GM18508 (cell line): Measurements from ENCODE around the gene ITGA7.
A peak's percentile ranks its signal among the peaks of the same experiment; 100 is the strongest.

Experiments
- ATAC-seq: cut with Tn5 transposase; IDR thresholded peaks from one replicate; pipeline ENCODE4 v1.9.1; 2021; ENCODE audit warnings: moderate number of reproducible peaks; ENCODE audit not compliant: insufficient read depth, unreplicated experiment

Gene ITGA7

DNA sequence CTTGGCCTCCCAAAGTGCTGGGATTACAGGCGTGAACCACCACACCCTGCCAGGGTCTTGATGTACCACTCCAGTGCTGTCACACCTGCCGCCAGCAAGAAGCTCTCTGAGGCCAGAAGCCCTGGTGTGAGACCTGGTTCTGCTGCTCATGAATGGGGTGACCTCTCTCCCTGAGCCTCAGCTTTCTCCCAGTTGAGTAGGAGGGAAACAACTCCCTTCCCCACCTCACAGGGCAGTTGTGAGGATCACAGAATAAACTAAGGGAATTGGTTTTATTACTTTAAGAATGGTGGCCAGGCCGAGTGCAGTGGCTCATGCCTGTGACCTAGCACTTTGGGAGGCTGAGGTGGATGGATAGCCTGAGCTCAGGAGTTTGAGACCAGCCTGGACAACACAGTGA, 26.9 kb upstream of the ITGA7 start:
- no peak for ATAC-seq

DNA sequence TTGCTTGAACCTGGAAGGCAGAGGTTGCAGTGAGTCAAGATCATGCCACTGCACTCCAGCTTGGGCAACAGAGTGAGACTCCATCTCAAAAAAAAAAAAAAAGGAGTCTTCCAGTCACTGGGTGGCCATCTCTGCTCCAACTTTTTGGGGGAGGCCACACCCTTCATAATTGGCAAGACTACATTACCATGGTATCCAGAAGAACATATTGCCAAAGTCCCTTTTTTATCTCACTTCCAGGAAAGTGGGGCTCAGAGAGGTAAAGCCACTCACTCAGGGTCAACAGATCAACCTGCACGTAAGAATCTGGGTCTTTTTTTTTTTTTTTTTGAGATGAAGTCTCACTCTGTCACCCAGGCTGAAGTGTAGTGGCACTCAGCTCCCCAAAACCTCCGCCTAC, 26.2 kb upstream of the ITGA7 start:
- no peak for ATAC-seq

DNA sequence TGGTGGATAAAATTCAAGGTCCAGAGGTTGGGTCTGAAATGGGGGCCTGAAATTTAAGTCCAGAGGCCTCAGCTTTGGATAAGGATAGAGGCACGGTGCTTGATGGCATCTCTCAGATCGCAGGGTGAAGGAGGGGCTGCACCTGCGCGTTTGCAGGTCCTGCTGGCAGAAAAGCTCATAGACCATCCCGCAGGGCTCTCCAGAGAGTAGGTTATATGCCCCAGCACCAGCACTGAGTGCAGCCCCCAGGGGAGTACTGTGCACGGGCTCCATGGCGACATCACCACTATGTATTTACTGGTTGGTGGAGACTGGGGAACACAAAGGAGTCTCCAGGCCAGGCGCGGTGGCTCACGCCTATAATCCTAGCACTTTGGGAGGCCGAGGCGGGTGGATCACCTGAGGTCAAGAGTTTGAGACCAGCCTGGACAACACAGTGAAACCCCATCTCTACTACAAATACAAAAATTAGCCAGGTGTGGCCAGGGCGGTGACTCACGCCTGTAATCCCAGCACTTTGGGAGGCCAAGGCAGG, 25.4 kb upstream of the ITGA7 start:
- no peak for ATAC-seq

DNA sequence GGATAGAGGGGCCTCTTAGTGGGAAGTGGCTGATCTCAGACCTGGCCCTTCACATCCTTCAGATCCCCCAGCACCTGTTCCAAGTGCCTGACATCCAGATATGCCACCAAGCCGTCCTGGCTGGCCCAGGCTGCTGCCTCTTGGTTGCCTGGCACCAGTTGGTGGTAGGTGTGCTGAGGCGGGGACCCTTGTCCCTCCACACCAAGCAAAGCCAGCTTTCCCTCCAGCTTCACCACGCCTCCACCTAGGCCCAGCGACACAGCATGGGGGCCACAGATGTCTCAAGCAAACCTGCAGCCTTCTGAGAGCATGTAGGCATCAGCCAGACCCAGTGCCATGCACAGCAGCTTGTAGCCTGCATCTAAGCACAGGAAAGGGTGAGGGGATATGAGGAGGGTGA, 24.6 kb upstream of the ITGA7 start:
- ATAC-seq: no peak

DNA sequence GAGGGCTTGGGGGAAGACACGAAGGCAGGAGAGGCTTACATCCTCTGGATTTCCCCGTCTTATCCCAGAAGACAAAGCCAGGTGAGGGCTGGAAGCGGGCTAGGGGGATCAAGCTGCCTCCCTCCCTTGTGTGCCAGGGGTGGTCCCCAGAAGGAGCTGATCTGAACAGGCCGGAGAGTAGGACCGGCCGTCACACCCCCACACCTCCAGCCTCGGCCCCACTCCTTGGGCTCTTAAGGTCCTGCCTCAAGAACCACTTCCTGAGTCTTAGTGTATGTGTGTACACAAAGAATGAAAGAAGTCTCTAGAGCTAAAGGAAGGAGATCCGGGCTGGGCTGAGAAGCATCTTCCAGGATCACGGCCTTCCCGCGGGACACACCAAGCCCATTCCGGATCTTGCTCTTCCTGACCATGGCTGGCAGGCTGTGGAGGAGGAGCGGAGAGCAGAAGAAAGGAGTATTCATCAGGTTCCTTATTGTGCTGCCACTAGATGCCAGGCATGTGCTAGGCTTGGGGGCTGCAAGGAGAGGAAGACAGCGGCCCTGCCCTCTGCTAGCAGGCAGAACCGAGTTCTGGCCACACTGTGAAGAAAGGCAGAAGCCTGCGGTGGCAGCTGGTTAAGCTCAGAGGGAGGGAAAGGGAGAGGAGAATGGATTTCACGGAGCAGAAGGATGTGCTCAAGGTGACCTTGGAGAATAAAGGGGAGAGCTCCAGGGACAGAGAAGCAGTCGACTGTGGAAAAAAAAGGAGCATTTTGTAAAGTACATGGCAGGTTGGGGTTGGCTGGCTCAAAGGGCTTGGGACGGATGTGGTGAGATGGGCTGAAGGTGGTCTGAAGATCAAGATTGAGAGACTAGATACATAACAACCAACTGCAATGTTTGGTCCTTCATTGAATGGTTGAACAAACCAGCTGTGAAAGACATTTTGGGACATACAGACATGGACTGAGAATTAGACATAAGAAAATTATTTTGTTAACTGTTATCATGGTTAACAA, 22.4 kb upstream of the ITGA7 start:
- peak; percentile 33 for ATAC-seq

DNA sequence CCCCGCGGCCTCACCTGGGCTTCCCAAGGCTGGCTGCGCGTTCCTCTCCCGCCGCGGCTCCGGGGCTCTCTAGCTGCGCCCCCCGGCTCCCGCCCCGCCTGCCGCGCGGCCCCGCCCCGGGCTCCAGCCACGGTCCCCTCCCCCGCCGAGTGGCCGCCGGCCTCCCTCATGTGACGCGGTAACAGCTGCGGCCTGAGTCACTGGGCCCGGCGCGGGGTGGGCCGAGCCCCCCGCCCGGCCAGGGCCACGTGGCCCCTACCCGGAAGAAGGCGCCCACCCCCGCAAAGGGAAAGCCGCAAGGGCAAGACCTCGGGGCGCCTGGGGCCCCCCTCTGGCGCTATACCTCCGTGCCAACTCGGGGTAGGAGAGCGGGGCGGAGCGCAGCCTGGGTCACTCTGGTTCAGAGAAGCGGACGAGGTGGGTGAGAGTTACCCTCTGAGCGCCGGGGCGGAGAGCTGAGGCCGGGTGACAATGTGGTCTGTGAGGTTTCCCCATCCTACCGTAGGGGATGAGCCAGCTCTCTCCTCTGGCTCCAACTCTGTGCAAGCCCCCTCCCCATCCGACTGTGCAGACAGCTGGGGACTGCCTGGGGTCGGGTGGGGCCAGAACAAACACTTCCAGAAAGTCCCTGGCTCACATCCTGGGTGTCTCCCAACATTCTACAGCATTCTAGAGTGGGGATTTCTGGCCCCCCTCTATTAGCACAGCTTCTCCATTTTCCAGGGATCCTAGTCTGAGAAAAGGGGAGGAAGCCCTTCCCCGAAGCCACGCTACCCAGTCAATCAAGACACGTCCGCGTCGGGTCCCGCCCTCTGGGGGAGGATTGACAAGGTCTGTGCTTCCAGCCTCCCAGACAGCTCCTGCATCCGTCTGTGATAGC, 21.5 kb upstream of the ITGA7 start, which contains the start of gene CD63:
Gene CD63 (minus strand): TSS at position 71 of the 880 bp plus-strand sequence. CDS start 668 bp downstream, outside the sequence.
- ATAC-seq: peak; percentile 35

DNA sequence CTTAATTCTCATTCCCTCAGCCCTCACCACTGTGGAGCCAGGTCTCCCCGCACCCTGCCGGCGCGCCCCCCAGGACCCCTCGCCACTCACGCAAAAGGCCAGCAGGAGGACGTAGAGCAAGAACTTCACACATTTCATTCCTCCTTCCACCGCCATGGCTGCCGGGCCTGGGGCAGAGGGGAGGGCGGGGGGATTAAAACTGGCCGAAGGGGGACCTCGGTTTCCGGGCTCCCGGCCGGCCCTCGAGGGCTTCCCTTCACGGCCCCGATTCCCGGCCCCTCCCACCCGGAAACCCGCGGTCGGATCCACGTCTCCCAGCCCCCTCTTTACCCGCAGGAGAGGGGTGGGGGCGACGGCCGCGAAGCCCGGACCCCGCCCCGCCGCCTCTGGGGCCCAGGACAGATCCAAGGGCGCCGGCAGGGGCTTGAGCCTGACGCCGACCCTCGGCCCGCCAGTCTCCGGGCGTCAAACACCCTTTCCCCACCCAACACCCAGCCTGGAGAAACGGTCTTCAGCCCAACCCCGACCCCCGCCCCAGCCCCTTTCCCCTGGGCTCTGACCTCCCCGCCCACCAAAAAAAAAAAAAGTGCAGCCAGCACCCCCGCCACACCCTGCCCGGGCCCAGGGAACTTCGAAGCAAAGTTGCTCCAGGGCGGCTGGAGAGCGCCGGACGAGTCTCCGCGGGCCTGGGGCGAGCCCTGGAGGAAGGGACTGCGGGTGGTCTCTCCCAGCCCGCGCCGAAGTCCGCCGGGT, 20.7 kb upstream of the ITGA7 start:
- ATAC-seq: peak; percentile 9

DNA sequence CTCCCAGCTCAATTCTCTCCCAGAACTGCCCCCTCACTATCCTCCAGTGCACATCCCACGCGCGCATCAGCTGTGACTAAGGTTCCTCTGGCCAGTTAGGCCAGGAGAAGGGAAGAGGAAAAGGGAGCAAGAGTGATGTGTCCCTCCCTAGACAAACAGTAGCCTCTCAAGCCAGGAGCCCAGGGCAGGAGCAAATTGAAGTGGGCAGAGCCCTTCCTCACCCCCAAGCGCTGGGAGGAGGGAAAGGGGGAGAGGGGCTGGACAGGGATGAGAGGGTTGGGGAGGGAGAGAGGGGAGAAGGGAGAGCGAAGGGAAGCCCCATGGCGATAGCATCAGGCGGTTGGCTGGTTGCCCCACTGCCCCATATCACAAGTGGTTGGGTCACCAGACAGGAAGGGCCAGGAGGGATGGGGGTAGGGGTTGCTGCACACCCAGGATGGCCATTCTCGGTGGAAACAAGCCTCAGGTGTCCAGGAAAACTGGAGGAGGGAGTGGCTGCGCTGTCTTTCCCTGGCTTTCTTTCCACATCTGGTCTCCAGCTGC, 20.0 kb upstream of the ITGA7 start:
- no peak for ATAC-seq

DNA sequence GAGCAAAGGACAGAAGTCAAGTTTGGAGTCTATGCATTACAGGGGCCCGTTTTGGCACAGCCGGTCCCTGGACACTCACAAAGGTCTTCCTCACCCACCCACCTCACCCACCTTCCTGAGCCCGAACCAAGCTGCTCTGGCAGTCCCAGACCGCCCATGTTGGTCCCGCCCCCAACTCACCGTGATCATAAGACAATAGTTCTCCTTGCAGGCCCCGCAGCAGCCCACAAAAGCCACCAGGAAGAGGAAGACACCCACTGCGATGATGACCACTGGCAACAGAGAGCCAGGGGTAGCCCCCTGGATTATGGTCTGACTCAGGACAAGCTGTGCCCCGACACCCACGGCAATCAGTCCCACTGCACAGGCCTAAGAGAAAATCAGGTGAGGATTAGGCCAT, 19.3 kb upstream of the ITGA7 start:
- no peak for ATAC-seq

DNA sequence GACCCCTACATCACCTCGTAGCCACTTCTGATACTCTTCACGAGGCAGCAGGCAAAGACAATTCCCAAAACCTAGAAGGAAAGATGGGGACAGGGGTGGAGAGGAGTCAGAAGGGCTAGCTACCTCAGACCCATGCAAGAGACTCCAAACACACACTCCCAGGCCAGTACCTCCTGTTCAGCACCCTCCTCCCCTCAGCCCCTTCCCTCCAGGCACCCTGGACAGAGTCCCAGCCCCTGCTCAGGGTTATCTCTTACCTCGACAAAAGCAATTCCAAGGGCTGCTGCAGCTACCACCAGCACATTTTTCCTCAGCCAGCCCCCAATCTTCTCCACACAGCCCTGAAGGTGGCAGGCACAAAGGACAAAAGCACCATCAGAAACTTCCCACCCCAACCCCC, 17.9 kb upstream of the ITGA7 start:
- no peak for ATAC-seq

DNA sequence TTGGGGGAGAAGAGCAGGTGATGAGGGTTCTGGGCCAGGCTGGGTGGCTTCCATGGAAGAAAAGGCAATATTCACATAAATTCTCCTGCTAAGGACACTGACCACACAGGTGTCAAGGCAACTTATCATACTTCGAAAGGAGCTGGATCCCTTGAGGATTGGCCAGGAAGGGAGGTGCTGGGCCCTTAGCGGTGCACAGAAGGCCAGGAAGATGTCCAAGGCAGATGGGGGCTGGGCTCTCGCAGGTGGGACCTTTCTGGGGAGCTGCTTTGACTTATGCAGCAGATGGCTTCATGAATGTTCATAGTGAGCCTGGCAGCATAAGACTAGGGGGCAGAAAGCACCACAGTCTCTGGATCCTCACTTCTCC, 17.2 kb upstream of the ITGA7 start:
- no peak for ATAC-seq

DNA sequence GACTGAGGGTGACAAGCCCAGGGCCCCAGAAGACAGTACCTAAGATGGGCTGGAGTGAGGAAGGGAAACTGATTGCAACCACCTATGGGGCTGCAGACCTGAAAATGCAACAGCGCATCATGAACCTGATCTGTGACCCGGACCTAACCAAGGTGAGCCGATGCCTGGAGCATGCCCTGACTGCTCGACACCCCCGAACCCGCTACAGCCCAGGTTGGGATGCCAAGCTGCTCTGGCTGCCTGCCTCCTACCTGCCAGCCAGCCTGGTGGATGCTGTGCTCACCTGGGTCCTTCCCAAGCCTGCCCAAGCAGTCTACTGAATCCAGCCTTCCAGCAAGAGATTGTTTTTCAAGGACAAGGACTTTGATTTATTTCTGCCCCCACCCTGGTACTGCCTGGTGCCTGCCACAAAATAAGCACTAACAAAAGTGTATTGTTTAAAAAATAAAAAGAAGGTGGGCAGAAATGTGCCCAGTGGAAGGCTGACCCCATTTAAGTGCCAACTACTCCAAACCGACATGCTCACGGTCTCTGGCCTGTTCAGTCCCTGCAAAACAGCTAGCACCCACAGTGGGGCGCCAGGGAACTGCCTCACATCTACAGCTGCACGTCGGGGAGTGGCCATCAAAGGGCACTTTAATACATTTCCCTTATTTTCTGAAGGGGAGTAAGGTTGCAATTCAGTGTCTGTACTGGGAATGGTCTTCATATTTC, 16.7 kb upstream of the ITGA7 start:
- ATAC-seq: no peak

DNA sequence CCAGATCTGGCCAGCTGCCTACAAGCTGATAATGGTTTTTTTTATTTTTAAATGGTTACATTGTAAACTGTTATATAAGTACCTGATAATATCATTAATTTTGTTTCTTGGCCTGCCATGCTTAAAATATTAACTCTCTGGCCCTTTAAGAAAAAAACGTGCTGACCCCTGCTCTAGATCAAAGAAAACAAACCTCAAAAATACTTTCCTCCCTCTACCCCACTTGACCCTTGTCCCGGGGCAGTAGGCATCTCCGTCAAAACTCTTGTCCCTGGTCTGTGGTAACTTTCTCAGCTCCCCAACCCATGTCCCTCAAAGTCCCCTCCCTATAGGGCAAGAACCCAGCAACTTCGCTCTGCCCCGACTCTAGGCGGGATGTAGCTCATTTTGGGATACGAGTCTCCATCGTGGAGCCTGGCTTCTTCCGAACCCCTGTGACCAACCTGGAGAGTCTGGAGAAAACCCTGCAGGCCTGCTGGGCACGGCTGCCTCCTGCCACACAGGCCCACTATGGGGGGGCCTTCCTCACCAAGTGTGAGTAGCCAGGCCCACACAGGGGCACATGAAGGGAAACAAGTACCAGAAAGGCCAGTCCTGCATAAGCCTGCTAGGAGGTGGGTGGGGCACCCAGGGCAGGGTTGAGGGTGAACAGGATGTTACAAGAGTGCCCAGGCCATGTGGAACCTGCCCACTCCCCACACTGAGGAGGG, 16.0 kb upstream of the ITGA7 start:
- ATAC-seq: no peak

DNA sequence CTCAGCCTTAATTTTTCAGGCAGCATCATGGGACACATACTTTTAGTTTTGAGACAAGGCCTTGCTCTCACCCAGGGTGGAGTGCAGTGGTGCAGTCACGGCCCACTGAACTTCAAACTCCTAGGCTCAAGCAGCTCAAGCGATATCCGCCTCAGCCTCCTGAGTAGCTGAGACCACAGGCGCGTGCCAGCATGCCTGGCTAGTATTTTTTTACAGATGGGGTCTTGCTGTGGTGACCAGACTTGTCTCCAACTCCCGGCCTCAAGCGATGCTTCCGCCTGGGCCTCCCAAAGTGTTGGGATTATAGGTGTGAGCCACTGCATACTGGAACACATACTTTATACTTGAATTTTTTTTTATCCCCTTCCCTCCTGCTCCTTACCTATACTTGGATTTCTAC, 15.2 kb upstream of the ITGA7 start:
- ATAC-seq: no peak

DNA sequence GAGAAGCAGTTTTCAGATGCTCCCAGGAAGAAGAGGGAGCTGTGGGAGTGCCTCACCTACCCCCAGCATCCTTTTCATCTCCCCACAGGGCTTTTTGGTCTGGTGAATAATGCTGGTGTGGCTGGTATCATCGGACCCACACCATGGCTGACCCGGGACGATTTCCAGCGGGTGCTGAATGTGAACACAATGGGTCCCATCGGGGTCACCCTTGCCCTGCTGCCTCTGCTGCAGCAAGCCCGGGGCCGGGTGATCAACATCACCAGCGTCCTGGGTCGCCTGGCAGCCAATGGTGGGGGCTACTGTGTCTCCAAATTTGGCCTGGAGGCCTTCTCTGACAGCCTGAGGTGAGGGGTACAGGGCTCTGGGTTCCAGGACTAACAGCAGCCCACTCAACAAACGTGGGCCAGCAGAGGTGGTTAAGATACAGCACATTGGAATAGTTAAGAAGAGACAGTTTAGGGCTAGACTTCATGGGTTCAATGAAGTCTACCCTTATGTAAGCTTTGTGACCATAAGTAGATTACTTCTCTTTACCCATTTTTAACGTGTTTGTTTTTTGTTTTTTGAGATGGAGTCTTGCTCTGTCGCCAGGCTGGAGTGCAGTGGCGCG, 14.0 kb upstream of the ITGA7 start:
- no peak for ATAC-seq

DNA sequence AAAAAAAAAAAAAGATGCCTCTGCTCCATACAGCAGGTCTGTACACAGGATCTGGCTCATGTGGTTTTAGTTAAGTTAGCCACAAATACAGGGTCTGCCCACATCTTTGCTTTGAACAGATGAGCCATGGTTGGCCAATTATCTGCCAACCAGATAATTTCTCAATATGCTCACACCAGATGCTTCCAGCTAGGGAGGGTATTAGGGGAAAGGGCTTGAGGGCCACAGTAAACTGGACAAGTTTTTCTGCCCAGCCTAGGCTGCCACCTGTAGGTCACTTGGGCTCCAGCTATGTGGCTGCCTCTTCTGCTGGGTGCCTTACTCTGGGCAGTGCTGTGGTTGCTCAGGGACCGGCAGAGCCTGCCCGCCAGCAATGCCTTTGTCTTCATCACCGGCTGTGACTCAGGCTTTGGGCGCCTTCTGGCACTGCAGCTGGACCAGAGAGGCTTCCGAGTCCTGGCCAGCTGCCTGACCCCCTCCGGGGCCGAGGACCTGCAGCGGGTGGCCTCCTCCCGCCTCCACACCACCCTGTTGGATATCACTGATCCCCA, 13.3 kb upstream of the ITGA7 start:
- ATAC-seq: no peak

DNA sequence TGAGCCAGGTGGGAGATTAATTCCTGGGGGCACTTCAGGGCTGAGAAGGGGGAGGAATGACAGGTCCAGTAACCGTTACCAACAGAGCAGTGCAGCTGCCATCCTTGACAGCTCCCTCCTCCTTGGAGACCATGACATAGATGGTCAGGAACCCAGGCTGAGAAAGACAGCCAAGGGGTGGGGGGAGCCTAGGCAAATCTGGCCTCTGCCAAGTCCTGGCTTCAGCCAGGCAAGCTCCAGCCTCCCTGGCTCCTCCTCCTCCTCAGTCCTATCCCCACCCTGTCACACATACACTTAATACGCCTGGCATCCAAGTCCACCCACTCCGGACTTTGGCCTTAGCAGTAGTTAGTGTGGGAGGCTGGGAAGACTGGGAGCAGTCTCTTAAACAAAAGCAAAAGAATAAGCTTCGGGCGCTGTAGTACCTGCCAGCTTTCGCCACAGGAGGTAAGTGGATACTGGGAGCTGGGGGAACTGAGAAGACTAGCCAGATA, 12.4 kb upstream of the ITGA7 start, which contains the start of gene RDH5:
Gene RDH5 (plus strand): TSS at position 323 of the 494 bp plus-strand sequence. CDS start 792 bp downstream, outside the sequence.
- no peak for ATAC-seq

DNA sequence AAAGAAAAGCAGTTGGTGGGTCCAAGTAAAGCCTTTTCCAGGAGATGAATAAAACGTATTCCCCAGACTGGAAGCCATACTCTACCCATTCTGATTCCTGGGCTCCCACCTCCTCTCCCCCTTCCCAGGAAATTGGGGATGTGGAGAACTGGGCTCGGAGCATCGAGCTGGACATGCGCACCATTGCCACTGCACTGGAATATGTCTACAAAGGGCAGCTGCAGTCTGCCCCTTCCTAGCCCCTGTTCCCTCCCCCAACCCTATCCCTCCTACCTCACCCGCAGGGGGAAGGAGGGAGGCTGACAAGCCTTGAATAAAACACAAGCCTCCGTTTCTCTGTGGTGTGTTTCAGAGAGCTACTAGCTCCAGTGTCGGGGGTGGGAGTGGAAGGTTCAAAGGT, 11.7 kb upstream of the ITGA7 start:
- ATAC-seq: no peak
